Testis (tissue), 2 donors: Measurements from ENCODE around the gene R3HDM2.
"Not testable (repeated sequence)": the region's sequence is repeated elsewhere in the genome, so short reads cannot be mapped to it uniquely, and the experiment has no call there.

Experiments used
- POLR2A ChIP-seq: fragments of 450-650 bp; IDR thresholded peaks from one replicate; pipeline ENCODE4 v1.6.1; 2017; ENCODE audit warnings: antibody characterized with exemption, mild to moderate bottlenecking, moderate library complexity
- TF ChIP-seq, protein P1 (sequence below), 3 experiments: fragments of 450-650 bp in 2 of 3; fragments of 200-600 bp in 1 of 3; sonication (generic) in 1 of 3; IDR thresholded peaks; one replicate each; pipeline ENCODE4 v1.5.1; 2016 to 2019; ENCODE audit warnings: antibody characterized with exemption in 3 of 3, mild to moderate bottlenecking in 2 of 3, moderate library complexity in 1 of 3

DNA sequence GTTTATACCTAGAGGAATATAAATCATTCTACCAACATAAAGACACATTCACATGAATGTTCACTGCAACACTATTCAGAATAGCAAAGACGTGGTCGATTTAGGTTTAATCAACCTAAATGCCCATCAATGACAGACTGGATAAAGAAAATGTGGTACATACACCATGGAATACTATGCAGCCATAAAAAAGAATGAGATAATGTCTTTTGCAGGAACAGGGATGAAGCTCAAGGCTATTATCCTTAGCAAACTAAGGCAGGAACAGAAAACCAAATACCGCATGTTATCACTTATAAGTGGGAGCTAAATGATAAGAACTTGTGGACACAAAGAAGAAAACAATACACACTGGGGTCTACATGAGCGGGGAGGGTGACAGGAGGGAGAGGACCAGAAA is 94.5 kb downstream of the R3HDM2 start:
- TF ChIP-seq, protein P1, sequence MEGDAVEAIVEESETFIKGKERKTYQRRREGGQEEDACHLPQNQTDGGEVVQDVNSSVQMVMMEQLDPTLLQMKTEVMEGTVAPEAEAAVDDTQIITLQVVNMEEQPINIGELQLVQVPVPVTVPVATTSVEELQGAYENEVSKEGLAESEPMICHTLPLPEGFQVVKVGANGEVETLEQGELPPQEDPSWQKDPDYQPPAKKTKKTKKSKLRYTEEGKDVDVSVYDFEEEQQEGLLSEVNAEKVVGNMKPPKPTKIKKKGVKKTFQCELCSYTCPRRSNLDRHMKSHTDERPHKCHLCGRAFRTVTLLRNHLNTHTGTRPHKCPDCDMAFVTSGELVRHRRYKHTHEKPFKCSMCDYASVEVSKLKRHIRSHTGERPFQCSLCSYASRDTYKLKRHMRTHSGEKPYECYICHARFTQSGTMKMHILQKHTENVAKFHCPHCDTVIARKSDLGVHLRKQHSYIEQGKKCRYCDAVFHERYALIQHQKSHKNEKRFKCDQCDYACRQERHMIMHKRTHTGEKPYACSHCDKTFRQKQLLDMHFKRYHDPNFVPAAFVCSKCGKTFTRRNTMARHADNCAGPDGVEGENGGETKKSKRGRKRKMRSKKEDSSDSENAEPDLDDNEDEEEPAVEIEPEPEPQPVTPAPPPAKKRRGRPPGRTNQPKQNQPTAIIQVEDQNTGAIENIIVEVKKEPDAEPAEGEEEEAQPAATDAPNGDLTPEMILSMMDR (IDR thresholded peaks at IDR 0.05) = not testable (repeated sequence)
- TF ChIP-seq POLR2A = not testable (repeated sequence)
